ENCODE results near the gene ABO. TPM values are rescaled to one million over a fixed set of nuclear protein-coding genes. Genes with fewer than 3 reads are reported as not detected.
"Not testable (repeated sequence)": the region's sequence is repeated elsewhere in the genome, so short reads cannot be mapped to it uniquely, and the experiment has no call there.

ABO gene
- polyA plus RNA-seq, 10 donors, result 0.31 to 4.5 (median 1.9) TPM

DNA sequence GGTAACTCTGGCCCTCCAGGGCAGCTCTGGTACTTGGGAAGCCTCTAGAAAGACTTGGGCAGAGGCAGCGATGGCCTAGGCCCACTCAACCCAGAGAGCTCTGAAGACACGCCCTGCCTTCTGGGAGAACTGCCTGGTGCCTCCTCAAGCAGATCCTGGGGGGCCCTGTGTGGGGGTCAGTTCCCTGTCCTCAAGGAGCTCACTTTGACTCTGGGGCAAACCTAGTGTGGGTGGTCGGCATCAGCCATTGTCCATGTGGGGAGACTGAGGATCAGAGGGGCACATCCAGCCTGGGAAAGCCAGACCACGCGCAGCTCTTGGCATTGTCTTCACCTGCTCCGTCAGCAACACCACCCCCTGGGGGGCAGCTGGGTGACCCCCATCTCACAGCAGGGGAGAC is 28.0 kb downstream of the ABO start:
- no peak for DNase-seq

DNA sequence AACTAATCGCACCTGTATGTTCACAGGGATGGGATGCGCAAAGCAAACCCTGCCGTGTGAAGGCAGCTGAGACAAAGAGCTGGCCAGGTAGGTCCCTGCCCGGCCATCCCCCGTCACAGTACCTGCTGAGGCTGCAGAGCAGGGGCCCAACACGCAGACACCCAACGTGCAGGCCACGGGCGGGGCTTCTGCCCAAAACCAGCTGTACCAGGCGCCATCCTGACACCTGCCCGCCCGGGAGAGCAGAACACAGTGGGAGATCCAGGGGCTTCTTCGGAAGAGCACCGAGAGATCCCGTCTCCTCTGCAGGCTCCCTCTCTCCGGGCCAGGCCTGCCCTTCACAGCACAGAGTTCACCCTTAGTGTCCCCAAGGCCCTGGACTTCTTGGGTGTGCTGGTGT is 28.4 kb downstream of the ABO start:
- no peak for DNase-seq

- no peak for DNase-seq
Observed at GRCh38 chr9:133242991-133243390, 32.0 kb downstream of the ABO start.

- DNase-seq, result no peak
Observed at GRCh38 chr9:133242241-133242640, 32.8 kb downstream of the ABO start.

DNA sequence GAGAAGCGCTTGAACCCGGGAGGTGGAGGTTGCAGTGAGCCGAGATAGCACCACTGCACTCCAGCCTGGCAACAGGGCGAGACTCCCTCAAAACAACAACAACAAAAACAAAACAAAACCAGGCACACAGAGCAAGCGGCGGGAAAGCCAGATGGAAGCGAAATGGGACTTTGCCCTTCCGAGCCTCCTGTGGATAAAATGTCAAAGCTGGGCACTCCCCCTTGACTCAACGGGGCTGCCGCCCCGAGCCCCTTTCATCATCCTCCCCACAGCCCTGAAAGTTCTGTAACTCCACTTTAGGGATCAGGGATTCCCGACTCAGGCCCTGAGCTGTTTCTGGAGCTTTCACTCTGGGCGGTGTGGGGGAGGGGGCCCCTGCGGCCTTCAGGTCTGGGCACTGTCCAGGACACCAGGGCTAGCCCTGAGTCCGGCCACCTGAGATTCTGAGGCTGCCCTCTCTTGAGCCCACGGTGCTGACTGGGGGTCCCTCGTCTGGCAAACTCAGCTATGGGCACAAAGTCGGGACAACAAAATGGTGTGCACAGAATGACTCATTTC is 35.4 kb downstream of the ABO start:
- DNase-seq, result no peak

- peak in 1 of 3 donors; percentile 9 for DNase-seq
Observed at GRCh38 chr9:133238851-133239532, 36.0 kb downstream of the ABO start.

- peak; percentile 45 to 91 (median 76) for DNase-seq
Observed at GRCh38 chr9:133238272-133238850, 36.6 kb downstream of the ABO start.

DNA sequence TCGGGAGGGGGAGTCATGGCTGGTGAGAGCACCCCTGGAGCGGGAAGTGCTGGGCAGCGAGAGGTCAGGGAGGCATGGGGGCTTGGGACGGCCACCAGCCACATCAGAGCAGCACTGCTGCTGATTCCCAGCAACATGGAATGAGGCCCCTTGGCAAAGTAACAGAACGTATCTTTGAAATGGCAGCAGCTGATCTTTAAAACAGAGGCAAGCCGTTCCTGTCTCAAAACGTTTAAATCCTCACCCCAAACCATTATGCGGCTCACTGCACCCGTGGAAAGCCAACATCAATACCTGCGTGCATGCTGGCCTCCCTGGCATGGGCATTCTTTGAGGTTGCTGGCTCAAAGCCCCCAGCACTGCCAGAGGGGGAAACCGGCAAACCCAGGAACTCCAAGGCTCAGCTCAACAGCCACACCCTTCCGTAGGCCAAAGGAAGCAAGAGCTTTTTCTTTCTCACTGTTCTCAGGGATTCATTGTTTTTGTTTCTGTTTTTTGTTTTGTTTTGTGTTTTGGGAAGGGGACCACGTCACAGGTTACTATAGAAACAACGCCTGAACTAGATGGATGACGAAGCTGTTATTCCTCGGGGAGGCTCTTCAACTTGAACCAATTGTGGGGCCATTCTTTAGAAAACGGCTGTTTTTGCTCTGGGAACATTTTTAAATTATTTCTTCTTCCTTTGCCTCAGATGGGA is 37.8 kb downstream of the ABO start:
- peak; percentile 47 to 91 (median 77) for DNase-seq

GRCh38 chr9:133236291-133237034 is 38.5 kb downstream of the ABO start:
- peak in 1 of 3 donors; percentile 29 for DNase-seq

- no peak for DNase-seq
Observed at GRCh38 chr9:133235549-133236222, 39.3 kb downstream of the ABO start.

GRCh38 chr9:133234577-133235322 is 40.3 kb downstream of the ABO start:
- no peak for DNase-seq

DNA sequence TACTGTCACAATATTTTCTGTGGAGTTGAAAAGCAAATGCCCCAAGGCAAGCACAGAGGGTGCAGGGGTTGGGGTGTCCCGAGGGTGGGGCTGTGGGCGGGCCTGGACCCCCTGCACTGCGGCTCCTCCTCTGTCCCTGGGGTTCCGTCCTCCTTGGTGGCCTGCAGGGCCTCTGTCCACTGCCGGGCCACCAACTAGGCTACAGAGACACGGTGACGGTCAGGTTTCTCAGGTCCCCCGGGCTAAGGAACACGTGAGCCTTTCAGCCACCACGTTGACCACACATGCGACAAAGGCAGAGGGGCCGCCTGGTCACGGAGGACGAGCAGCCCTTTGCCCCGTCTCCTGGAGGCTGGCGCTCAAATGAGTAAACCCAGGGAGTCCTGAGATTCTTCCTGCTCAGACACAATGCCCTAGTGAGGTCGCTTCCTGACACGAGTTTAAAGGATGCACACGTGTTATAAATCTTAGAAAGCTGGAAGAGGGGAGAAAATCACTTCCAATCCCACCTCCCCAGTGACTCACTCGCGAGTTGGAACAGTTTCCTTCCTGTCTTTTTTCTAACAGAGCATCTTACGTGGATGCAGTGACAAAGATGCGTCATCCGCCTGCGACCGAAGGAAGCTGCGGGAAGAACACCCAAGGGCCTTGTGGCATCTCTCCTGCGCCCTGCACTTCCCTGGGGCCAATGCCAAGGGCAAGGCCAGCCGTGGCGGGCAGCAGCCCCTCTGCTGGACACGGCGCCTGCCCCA is 41.1 kb downstream of the ABO start:
- DNase-seq, result no peak

GRCh38 chr9:133231934-133232568 is 43.0 kb downstream of the ABO start:
- DNase-seq, result not testable (repeated sequence)

DNA sequence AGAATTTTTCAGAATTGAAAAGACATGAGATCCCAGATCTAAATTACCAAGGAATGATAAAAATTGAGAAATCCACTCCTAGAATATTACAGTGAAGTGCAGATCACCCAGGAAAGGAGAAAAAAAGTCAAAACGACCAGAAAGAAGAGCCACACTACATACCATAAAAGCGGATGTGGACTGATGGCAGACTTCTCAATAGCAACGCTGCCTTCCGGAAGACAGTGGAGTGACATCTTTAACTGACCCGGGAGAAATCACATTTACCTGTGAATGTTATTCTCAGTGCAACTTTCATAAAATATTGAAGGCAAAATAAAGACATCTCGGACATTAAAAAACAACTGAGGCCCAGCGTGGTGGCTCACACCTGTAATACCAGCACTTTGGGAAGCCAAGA is 44.5 kb downstream of the ABO start:
- not testable (repeated sequence) for DNase-seq

DNA sequence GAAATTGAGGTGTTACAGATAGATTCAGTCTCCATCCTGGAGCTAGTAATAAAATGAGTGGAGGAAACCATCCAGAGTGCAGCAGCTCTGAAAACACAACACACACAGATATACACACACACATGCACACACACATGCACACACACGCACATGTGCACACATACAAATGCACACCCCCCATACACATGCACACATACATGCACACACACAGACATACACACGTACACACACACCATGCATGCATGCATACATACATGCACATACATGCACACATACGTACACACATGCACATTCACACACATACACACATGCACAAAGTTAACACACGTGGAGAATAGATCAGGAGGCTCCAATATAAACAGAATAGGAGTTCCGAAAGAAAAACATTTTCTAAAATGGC is 44.9 kb downstream of the ABO start:
- no peak for DNase-seq

DNA sequence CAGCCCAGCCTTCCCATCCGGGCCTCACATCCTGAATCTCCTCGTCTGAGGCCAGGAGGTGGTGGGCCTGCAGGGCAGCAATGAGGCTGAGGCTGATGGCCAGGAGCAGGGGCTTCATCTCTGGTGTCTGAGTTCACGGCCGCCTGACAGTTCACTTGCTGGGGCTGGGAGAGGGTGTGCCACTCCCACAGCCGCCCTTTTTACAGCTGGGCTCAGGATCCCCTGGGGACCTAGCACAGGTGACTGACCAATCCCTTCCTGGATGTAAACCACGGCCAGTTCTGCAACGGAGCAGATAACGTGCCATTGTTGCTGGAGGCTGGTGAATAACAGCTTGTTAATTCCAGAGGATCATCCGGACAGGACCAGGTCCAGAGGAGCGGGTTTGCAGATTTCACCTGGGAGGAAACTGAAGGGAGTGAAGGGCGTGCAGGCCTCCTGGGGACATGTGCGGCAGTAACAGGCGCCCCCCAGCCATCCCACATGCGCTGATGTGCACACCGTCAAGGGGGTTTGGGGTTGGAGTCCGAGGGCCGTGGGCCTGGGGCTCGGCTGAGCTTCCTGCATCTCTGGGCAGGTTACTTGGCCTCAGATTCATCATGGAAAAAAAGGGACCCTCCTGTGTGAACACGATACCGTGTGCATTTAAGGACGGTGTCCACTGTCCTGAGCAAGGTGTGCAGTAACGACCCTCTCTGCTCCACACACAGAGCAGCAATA is 46.4 kb downstream of the ABO start:
- DNase-seq, result not testable (repeated sequence)

- DNase-seq, result not testable (repeated sequence)
Observed at GRCh38 chr9:133227996-133228395, 47.0 kb downstream of the ABO start.

DNA sequence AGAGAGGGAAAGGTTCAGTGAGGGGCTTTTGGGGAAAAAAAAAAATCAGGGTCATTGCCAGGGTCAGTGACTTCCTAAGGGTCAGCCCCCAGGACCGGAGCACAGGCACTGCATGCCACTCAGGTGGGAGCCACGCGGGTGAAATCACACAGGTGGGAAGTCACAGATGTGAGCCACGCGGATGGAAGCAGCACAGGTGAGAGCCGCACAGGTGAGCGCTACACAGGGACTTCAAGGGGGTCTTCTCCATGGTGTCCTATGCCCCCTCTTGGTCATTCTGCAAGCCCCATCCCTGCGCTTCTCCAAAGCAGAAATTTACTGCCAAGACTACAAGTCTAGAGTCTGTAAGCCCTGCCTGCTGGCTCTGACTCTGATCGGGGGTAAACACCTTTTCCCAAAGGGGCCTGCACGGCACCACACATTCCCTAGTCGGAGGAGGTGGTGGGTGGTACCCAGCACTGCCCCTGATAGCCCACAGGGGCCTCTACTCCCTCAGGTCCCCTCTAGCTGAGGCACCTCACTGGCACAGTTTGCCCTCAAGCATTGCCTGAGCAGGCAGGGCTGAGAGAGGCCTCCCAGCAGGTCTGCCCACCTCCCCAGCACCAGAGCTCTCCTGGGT is 47.6 kb downstream of the ABO start:
- no peak for DNase-seq
